HG03139 (cell line): ENCODE measurements around the gene DCLRE1C.
A peak's percentile ranks its signal among the peaks of the same experiment; 100 is the strongest.
"Not testable (repeated sequence)": the region's sequence is repeated elsewhere in the genome, so short reads cannot be mapped to it uniquely, and the experiment has no call there.

Source experiments
- ATAC-seq: cut with Tn5 transposase; IDR thresholded peaks from one replicate; pipeline ENCODE4 v1.9.1; 2021; ENCODE audit not compliant: unreplicated experiment

DCLRE1C gene

DNA sequence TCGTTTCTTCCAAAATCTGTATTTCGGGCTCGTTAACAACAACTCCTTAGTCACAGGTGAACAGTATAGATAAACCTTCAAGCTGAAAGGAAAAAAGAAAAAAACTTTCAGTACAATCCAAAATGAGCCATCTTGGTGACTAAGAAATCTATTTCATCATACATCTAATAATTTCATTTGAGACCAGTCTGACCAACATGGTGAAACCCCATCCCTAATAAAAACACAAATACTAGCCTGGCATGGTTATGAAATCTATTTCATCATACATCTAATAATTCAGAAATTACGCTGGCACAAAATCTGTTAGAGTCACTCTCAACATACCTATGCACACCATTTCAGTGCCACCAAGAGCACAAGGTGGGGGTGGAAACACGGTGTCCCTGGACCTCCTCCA lies 8.8 kb downstream of the DCLRE1C start:
- no peak for ATAC-seq

DNA sequence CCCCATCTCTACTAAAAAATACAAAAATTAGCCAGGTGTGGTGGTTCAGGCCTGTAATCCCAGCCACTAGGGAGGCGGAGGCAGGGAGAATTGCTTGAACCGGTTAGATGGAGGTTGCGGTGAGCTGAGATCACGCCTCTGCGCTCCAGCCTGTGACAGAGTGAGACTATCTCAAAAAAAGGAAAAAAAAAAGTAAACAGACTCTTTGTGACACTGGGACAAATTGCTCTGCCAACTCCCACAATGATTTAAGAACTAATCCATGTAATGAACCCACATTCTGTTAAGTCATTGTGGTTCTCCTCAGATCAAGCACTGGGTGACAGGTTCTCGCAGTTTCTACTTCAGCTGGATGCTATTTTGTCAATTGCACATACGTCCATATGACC lies 11.0 kb downstream of the DCLRE1C start:
- ATAC-seq = not testable (repeated sequence)

DNA sequence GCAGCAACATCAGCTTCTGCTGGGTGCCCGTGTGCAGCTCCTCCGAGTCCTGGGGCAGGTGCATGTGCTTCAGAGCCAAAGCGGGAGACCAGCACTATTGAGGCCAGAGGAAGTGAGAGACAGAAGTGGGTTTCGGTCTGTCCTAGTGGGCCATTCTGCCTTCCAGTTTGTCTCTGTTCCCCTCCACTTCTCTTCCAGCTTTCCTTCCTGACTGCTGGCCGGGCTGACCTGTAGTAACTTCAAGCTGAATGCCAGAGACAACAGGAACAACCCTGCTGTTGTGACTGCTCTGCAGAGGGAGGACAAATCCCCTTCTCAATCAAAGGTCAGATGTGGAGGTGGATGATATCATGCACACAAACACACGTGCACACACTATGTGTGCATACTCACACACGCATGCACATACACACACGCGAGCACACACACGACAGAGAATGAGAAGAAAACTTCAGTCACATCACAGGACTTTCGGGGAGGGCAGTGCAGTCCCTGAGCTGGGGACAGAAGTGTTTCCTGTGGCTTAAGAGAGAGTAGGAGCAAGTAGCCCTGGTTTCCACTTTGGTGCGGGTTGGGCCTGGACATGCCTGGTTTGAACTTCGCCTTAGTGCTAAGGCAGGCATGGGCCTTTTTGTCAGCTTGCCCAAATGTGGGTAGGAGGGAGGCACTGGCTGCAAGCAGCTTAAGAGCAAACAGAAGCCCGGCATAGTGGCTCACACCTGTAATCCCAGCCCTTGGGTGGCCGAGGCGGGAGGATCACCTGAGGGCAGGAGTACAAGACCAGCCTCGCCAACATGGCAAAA lies 11.5 kb downstream of the DCLRE1C start:
- ATAC-seq = peak; percentile 93

DNA sequence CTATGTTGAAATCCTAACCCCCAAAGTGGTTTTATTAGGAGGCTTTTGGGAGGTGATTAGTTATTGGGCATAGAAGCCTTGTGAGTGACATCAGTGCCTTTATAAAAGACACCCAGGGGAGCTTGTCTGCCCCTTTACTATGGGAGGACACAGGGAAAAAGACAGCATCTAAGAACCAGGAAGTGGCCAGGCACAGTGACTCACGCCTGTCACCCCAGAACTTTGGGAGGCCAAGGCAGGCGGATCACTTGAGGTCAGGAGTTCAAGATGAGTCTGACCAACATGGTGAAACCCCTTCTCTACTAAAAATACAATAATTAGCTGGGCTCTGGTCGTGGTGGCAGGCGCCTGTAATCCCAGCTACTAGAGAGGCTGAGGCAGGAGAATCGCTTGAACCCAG lies 14.9 kb downstream of the DCLRE1C start:
- ATAC-seq = not testable (repeated sequence)

DNA sequence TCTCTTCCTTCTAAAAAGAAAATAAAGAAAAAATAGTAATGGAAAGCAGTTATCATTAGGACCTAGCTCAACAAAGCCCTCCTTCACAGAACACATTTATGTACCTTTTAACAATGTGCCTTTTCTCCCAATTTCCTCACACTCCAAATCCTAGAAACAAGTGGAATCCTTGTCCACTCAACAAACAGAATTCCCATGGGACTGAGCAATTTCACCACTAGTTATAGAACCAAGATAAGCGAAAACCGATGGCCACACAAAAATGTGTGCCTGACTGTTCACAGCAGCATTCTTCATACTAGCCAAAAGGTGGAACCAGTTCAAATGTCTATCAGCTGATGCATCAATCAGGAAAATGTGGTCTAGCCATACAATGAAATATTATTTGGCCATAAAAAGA lies 17.3 kb downstream of the DCLRE1C start:
- no peak for ATAC-seq

DNA sequence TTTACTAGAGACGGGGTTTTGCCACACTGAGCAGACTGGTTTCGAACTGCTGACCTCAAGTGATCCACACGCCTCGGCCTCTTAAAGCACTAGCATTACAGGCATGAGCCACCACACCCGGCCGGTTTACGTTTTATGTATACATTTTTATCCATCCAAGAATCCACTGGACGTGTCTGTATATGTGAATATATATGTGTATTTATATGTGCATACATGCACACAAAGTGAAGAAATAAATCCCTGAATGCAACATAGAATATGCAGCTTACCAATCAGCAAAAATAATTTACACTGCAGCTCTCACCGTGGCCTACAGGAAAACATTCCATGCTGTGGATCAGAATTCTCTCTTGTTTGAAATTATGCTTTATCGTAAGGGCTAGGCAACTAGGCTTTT lies 23.3 kb downstream of the DCLRE1C start:
- ATAC-seq = no peak

DNA sequence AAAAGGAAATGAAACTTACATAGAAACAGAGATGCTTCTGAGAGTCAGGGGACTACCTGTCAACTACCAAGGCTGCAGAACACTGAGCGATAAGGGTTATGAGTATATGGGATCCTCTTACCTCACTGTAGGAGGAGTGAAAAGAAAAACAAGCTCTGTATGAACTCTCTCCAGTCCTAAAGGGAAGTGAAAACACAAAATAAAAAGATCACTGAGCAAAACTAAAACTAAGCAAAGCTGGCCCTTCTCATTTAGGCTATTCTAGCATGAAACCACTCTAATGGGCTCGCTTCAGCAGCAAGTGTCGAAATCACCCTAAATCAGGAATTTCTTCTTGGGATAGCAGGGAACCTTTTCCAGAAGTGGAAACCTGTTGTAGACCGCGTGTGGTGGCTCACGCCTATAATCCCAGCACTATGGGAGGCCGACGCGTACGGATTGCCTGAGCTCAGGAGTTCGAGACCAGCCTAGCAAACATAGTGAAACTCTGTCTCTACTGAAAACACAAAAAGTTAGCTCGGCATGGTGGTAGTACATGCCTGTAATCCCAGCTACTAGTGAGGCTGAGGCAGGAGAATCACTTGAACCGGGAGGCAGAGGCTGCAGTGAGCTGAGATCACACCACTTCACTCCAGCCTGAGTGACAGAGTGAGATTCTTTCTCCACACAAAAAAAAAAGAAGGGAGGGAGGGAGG lies 27.0 kb downstream of the DCLRE1C start:
- peak; percentile 93 for ATAC-seq

DNA sequence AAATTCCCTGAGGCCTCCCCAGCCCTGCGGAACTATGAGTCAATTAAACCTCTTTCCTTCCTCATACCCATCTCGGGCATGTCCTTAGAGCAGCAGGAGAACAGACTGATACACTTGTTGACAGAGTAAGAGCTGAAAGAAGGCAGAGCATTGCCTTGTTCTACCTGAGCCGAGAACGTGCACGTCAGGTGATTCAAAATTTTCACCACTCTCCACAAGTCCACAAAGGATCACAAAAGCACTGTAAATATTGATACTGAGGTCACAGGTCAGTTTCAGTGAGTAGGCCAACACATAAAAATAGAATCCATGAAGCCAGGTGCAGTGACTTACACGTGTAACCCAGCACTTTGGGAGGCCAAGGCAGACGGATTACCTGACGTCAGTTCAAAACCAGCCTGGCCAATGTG lies 27.8 kb downstream of the DCLRE1C start:
- ATAC-seq = no peak

DNA sequence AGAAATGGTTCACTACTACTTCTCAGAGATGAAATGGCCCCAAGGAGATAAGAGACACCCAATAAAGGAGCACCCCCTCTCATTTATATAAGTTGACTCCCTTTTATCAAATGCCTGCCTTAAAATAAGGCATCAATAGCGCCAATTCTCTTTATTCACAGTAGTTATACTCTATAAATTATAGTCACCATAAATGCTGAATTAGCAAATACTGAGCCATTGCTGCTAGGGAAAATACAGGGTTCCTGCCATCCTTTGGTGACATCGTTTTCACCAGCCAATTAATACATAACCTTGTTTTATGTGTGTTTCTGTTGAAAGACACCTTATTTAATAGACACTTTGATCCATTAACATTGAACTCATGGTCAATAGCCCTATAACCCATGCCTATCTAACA lies 28.6 kb downstream of the DCLRE1C start:
- ATAC-seq = no peak

DNA sequence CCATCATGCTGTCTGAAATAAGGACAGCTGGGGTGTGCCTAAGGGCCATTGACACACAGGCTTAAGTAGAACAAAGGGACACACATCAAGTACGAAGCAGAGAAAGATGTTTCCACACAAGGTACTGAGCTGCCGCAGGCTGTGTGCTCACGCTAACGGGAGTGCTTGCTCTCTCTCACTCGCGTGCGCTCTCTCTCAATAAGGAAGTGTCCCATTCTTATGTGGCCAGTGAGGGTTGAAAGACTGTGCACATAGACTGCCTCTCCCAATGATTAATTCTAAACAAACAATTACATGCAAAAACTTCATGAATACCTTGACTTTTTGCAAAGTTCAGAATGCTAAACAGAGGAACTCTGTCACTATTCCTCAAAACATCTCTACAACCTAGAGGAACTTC lies 29.9 kb downstream of the DCLRE1C start:
- no peak for ATAC-seq

DNA sequence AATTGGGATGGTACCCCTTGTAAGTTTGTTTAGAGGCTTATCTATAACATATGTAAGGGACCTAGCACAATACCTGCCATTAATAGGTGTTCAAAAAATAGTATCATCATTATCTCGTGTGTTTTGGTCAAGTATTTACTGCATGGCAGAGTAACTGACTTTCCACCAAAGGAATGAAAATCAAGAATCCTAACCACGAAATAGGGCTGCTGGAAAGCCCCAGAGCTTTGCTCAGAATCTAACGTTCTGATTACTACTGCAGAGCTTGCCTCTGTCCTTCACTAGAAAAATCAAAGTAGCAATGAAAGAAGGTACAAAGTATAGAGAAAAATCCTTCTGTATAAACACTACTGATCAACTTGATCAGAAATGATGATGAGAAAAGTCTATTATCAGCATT lies 34.9 kb downstream of the DCLRE1C start:
- no peak for ATAC-seq

DNA sequence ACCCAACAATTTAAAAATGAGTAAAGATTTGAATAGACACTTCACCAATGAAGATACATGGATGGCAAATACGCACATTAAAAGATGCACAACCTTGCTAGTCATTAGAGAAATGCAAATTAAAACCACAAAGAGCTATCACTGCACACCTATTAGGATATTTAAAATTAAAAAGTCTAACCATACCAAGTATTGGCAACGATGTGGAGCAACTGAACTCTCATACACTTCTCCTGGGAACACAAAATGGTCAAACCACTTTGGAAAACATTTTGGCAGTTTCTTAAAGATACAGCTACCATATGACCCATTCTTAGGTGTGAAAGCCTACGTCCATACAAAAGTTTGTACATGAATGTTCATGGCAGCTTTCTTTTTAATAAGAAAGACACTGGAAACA lies 36.1 kb downstream of the DCLRE1C start:
- no peak for ATAC-seq

DNA sequence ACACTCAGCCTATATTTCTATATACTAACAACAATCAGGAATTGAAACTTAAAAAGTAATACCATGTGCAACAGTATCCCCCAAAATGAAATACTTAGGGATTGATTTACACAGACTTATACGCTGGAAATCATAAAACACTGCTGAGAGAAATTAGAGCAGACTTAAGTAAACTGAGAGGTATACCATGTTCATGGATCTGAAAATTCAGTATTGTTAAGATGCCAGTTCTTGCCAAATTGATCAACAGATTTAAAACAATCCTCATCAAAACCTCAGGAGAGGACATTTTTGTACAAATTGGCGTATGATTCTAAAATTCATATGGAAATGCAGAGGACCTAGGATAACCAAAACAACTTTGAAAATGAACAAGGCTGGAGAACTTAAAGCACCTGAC lies 37.3 kb downstream of the DCLRE1C start:
- ATAC-seq = no peak

DNA sequence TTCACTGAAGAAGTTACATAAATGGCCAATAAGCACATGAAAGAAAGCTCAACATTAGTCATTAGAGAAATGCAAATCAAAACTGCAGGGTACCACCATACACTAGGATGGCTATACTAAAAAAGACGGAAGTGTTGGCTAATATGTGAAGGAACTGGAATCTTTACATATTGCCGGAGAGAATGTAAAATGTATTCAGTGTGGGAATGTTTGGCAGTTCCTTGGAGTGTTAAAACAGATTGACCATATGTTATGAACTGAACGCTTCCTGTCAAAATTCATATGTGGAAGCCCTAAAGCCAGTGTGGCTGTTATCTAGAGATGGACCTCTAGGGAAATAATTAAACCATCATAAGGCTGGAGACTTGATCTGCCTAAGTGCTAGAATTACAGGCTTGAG lies 42.1 kb downstream of the DCLRE1C start:
- no peak for ATAC-seq

DNA sequence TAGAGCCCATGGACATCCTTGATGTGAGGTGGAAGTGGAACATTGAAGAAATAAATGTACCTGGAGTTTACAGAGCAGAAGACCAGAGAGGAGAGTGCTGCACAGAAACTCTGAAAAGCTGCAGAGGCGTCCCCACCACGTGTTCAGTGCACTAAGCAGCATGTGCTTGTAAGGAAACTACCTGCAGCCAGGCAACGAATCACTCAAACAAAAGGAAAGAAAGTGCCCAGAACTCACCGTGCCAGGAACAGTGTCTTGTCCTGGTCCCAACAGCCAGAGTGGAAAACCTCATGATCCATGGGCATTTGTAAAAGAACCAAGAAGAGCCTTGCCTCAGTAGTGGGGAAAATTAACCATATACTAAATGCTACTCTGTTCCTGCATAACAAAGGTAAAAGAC lies 42.9 kb downstream of the DCLRE1C start:
- ATAC-seq = no peak

DNA sequence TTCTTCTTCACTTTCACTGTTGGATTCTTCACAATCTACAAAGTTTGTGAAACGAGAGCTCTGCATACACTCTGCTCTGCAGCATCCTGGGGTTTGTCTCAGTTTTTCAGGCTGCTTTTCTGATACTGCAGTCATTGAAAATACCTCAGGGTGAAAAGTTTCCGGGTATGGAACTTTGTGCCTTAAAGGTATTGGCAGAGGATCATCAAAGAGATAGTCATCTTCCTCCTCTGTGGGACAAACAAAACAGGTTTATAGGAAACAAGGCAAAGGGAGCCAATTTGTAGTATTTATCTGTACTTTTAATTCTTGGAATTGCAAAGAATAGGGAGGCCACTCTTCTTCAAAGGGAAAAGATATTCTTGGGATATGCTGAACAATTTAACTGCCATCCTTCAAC lies 44.8 kb downstream of the DCLRE1C start:
- no peak for ATAC-seq

DNA sequence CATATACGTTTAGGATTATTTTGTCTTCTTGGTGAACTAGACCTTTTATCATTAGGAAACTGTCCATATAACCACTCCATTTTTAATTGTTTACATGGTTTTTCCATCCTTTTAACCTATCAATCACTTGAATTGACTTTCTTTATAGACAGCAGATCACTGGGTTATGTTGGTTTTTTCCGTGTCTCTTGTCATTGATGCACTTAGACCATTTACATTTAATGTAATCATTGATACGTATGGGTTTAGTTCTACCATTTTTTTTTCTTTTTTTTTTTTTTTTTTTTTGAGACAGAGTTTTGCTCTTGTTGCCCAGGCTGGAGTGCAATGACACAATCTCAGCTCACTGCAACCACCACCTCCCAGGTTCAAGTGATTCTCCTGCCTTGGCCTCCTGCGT lies 46.3 kb downstream of the DCLRE1C start:
- ATAC-seq = not testable (repeated sequence)

DNA sequence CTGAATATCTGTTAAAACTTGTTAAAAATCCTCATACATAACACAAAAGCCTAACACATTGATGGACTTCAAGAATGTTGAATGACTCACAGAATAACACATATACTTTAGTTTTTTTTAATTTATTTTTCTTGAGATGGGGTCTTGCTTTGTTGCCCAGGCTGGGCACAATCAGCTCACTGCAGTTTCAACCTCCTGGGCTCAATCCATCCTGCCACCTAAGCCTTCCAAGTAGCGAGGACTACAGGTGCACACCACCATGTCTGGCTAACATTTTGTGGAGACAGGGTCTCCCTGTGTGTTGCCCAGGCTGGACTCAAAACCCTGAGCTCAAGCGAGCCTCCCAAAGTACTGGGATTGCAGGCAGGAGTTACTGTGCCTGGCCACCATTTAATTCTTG lies 47.1 kb downstream of the DCLRE1C start:
- no peak for ATAC-seq

DNA sequence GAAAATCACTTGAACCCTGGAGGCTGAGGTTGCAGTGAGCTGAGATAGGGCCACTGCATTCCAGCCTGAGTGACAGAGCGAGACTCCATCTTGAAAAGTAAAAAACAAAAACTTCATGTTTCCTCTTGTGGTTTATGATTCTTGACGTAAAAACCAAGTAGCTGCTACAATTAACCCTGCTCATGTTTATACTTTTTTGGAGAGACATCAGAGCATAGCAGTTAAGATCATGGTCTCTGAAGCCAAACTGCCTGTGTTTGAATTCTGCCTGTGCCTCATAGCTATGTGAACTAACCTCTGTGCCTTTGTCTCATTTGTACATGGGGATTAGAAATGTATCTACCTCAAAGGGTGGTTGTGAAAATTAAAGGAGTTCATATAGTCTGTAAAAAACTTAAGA lies 48.0 kb downstream of the DCLRE1C start:
- ATAC-seq = no peak

DNA sequence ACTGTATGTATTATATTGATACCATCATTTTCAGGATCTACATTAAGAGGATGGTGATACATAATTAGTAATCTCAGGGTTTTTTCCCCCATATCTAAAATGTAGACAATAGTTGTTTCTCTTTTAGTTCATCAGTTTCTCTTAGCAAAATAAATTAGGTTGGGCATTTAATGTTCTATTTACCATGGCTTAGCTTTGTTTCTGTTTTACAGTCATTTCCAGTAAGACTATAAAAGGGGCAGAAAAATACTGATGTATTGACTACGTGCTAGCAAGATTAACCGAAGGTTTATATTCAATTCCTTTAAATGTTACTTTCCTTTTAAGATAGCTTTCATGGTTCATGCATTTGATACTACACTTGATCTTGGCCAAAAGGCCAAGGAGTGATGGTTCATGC lies 49.0 kb downstream of the DCLRE1C start:
- ATAC-seq = no peak

DNA sequence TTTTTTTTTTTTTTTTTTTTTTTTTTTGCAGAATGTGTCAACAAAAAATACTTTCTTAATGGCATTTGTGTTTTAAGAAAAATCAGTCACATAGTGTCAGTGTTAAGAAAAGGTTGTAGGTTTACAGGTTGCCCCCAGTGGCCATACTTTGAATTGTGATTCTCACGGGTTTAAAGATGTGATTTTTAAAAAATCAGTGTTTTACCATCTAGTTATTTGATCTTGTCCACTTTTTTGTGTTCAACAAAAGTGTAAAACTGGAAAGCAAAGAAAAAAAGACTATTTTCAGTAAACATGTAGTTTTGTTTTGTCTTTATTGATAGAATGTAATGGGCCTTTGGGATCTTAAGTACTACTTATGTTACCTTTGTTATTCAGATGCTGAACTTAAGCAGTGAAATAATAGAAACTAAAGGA lies 49.6 kb downstream of the DCLRE1C start:
- no peak for ATAC-seq

DNA sequence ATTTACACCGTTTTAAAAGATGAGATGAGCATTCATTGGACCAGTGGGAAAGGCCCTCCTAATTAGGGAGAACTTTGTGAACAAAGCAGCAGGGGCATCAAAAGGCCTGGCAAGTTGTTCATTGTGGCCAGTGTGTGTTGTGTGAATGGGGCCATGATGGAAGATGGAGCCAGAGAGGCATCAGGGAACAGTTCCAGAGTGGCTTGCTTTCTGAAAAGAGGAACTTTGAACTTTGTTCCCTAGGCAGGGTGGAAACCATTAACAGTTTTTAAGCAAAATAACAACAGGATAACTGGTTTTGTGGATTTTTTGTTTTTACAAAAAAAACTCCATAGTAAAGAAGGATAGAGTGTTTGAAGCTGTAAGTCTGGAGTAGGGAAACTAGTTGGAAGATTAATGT lies 62.7 kb downstream of the DCLRE1C start:
- no peak for ATAC-seq

DNA sequence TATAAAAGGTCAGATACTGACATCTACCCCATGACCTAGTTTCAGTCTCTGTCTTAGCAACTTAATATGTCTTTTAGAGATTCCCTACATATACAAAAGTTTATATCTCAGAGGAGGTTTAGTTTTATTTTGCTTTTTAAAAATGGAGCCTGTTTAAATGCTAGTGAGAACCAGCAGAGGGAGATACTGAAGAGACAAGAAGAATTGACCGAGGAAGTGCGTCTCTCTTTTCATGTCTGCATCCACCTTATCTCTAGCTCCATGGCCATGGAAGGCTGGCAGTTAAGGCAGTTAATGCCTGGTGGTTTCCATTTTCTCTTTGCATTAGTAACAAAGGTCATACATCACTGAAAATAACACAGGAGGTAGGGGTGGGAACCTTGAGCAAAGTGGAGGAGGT lies 64.6 kb downstream of the DCLRE1C start:
- no peak for ATAC-seq
